Muscle of leg (tissue), 11 donors: ENCODE measurements around the gene PARVB. TPM values are rescaled to one million over a fixed set of nuclear protein-coding genes. Genes with fewer than 3 reads are reported as not detected.
A peak's percentile ranks its signal among the peaks of the same experiment; 100 is the strongest.
"Not testable (repeated sequence)": the region's sequence is repeated elsewhere in the genome, so short reads cannot be mapped to it uniquely, and the experiment has no call there.

Experiments
- DNase-seq: peaks from one replicate; pipeline ENCODE4 v3.0.0; 2013
- H3K27ac ChIP-seq: one replicate; pipeline ENCODE4 v1.5.1; 2013; ENCODE audit warnings: mild to moderate bottlenecking, low read length, control low read depth
- H3K27me3 ChIP-seq: one replicate; pipeline ENCODE4 v1.6.1; 2013; ENCODE audit warnings: low read length; ENCODE audit not compliant: control insufficient read depth, insufficient read depth
- H3K36me3 ChIP-seq: one replicate; pipeline ENCODE4 v1.6.1; 2013; ENCODE audit warnings: low read length; ENCODE audit not compliant: control insufficient read depth, insufficient read depth
- H3K4me1 ChIP-seq: one replicate; pipeline ENCODE4 v1.6.1; 2013; ENCODE audit warnings: low read length; ENCODE audit not compliant: control insufficient read depth, insufficient read depth
- H3K4me3 ChIP-seq: one replicate; pipeline ENCODE4 v1.5.1; 2013; ENCODE audit warnings: low read length, control low read depth
- H3K9me3 ChIP-seq: replicated peaks from 2 replicates; pipeline ENCODE4 v1.6.1; 2013; ENCODE audit warnings: low read depth, low read length; ENCODE audit not compliant: control insufficient read depth
- WGBS: methylation state at CpG from one replicate; pipeline ENCODE4 v1.1.5; 2013; ENCODE audit warnings: missing lambda C conversion rate; ENCODE audit not compliant: insufficient coverage; 5-methylcytosine and 5-hydroxymethylcytosine counted together
- polyA plus RNA-seq, 8 donors: library from polyadenylated mRNA; unstranded; fragments of 120-200 nt; gene quantifications; one replicate each; pipeline versions ENCODE4 v1.2.1 to v1.2.3, GENCODE V29; 2013; ENCODE audit warnings: inconsistent platforms in 1 of 8, low replicate concordance in 1 of 8; ENCODE audit not compliant: insufficient read length in 8 of 8, insufficient read depth in 1 of 8
- total RNA-seq: library from RNA; stranded (reverse); fragments of 120-200 nt; gene quantifications from one replicate; pipeline ENCODE4 v1.2.4, GENCODE V29; 2013

Gene PARVB
- total and polyA plus RNA-seq, 9 donors: 31.5 to 52.0 (median 43.8) TPM

DNA sequence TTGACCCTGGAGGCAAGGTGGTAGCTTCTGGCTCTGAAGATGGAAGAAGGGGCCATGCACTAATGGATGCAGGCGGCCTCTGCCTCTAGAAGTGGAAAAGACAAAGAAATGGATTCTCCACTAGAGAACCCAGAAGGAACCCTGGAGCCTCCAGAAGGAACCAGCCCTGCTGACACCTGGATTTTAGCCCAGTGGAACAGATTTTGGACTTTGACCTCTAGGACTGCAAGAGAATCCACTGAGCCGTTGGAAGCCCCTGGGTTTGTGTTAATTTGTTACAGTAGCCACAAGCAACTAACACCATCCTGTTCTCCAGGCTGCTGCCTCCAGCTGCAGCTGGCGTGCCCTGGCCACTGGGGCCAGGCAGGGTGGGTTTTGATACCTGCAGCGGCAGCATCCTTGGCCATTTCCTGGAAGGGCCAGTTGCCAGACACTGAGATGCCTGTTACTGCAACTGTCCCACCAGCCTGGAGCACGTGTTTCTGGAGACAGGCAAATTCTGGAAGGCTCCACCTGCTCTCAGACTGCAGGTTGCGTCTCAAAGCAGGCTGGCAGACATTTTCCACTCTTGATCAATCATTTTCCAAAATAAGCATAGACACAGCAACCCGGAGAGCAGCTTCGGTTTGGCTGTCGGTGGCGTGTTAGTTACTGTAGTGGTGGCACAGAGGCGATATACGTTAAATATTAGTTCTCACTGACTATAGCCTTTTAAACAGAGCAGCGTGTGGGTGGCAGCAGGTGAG is 79.8 kb downstream of the PARVB start:
- Histone ChIP-seq H3K4me3 (no peak overlapping the region), H3K27me3 (no peaks in the 10 kb centered on the region), H3K4me1 (peaks cover 7% of the 10 kb centered on the region), H3K36me3 (peaks cover 23% of the 10 kb centered on the region), H3K27ac (no peak overlapping the region), H3K9me3 (no peaks in the 10 kb centered on the region)
- DNase-seq: no peak
- 90% methylated on average over 7 of the region's 13 CpGs for WGBS

DNA sequence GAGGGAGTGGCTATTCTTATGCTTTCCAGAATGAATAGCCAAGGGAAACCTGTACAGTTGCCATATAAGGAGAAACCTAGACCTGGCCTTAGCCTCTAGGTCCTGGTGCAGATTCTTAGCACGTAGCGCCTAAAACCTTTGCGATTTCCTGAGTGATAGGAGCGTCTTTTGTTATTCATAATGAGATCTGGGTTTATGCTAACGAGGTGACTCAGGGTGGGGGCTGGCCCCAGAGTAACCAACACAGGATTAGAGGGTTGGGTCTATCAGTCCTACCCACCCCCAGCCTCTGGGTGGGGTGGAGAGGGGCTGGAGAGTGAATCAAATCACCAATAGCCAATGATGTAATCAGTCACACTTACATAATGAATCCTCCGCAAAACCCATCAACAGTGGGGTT is 83.2 kb downstream of the PARVB start:
- no peaks in the 10 kb centered on the region for H3K27me3 ChIP-seq
- peaks cover 15% of the 10 kb centered on the region for H3K4me1 ChIP-seq
- peaks cover 19% of the 10 kb centered on the region for H3K36me3 ChIP-seq
- no peak overlapping the region for H3K4me3 ChIP-seq
- no peaks in the 10 kb centered on the region for H3K9me3 ChIP-seq
- no peak for DNase-seq
- 60% methylated on average over 4 of the region's 6 CpGs for WGBS
- no peak overlapping the region for H3K27ac ChIP-seq

DNA sequence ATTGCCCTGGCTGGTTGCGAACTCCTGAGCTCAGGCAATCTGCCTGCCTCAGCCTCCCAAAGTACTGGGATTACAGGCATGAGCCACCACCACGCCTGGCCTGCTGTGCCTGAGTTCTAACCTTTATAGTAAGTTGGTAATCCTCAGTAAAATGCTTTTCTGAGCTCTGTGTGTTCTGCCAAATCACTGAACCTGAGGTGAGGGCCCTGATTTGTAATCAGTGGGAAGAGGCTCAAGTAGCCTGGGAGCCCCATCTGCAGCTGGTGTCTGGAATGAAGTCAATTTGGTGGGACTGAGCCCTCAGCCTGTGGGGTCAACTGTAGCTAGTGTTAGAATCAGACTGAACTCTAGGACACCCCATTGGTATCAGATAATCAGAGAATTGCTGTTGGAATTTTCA is 84.0 kb downstream of the PARVB start:
- peaks cover 15% of the 10 kb centered on the region for H3K4me1 ChIP-seq
- no peak overlapping the region for H3K27ac ChIP-seq
- no peak for DNase-seq
- H3K4me3 ChIP-seq: no peak overlapping the region
- WGBS: 100% methylated on average over 1 of the region's 2 CpGs
- peaks cover 12% of the 10 kb centered on the region for H3K36me3 ChIP-seq
- H3K27me3 ChIP-seq: no peaks in the 10 kb centered on the region
- no peaks in the 10 kb centered on the region for H3K9me3 ChIP-seq

DNA sequence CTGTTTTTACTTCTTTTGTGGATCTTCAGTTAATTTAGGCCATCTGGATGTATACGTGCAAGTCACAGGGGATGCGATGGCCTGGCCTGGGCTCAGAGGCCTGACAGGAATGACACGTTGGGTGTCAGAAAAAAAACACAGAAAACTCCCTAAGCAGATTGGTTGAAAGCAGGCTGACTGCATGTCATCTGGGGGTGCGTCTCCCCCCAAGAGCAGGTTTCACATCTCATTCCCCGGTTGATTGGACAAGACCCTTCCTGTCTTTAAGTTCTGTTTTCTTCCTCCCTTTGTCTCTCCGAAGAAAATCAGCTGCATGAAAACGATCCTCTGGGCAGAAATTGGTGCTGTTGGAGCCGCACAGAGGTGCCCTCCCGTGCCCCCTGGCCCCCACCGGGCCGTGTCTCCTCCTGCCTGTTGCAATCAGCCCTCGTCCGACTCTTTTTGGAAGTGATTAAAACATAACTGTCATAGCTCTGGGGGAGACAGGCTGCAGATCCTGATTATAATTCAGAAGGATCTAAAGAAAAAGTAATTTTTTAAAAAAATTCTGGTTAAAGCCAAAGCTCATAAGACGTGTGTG is 84.8 kb downstream of the PARVB start:
- 45% methylated on average over 9 of the region's 14 CpGs for WGBS
- H3K4me1 ChIP-seq: peaks cover 15% of the 10 kb centered on the region
- peak; percentile 59 for DNase-seq
- H3K27me3 ChIP-seq: no peaks in the 10 kb centered on the region
- H3K36me3 ChIP-seq: peaks cover 9% of the 10 kb centered on the region
- no peaks in the 10 kb centered on the region for H3K9me3 ChIP-seq
- no peak overlapping the region for H3K4me3 ChIP-seq
- no peak overlapping the region for H3K27ac ChIP-seq

DNA sequence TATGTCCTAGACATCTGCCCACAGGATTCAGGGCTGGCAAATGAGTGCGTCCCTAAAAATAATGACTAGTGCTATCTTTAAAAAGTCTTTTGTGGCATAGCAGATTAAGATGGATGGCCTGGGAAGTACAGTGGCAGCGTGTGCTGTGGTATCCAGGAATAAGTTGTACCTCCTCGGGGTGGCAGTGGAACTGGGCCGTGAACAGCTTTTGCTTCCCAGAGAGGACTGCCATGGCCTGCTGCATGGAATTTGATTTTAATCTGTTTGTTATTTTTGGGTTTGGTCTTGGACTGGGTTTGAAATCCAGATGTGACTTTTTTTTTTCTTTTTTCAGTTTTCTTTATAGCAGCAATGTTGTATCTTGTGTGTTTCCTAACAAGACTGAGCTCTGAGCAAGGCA is 85.3 kb downstream of the PARVB start:
- Histone ChIP-seq H3K4me1 (peaks cover 15% of the 10 kb centered on the region), H3K4me3 (no peak overlapping the region), H3K27me3 (no peaks in the 10 kb centered on the region), H3K27ac (no peak overlapping the region), H3K36me3 (peaks cover 4% of the 10 kb centered on the region), H3K9me3 (no peaks in the 10 kb centered on the region)
- WGBS: 82% methylated on average over 2 of the region's 4 CpGs
- DNase-seq: no peak

DNA sequence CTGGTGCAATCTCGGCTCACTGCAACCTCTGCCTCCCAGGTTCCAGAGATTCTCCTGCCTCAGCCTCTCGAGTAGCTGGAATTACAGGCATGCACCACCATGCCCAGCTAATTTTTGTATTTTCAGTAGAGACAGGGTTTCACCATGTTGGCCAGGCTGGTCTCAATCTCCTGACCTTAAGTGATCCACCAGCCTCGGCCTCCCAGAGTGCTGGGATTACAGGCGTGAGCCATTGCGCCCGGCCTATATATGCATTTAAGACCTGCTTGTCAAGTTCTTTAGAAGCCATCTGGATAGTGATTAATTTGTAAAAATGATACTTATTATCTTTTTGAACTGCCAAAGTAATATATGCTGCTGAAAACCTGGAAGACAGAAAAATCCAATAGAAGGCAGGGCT is 86.6 kb downstream of the PARVB start:
- peaks cover 15% of the 10 kb centered on the region for H3K4me1 ChIP-seq
- DNase-seq, H3K4me3 ChIP-seq, H3K9me3 ChIP-seq, H3K36me3 ChIP-seq, H3K27me3 ChIP-seq, H3K27ac ChIP-seq: not testable (repeated sequence)
- 85% methylated on average over 2 of the region's 6 CpGs for WGBS

DNA sequence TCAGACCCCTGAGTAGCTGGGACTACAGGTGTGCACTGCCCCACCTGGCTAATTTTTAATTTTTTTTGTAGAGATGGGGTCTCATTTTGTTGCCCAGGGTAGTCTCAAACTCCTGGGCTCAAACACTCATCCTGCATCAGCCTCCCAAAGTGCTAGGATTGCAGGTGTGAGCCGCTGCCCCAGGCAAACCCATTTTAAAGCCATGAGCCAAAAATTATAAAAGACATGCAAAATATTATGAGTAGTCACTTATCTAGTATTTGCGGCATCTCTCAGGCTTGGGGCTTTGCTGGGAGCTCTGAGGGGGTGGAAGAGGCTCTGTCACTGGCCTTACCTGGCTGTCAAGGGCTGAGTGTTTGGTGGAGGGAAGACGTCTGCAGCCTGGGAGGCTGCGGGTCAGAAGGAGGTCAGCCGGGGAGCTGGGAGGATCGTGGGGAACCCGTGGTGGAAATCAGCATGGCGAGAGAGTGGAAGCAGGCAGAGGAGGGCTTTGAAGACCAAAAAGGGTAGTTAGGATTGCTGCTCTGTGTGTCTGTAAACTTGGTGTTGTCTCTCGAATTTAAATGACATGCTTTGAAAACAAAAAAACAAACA is 87.6 kb downstream of the PARVB start:
- Histone ChIP-seq H3K36me3 (no peaks in the 10 kb centered on the region), H3K27ac (no peak overlapping the region), H3K4me3 (no peak overlapping the region), H3K4me1 (peaks cover 15% of the 10 kb centered on the region), H3K27me3 (no peaks in the 10 kb centered on the region), H3K9me3 (no peaks in the 10 kb centered on the region)
- DNase-seq: no peak
- WGBS: 60% methylated on average over 7 of the region's 9 CpGs

DNA sequence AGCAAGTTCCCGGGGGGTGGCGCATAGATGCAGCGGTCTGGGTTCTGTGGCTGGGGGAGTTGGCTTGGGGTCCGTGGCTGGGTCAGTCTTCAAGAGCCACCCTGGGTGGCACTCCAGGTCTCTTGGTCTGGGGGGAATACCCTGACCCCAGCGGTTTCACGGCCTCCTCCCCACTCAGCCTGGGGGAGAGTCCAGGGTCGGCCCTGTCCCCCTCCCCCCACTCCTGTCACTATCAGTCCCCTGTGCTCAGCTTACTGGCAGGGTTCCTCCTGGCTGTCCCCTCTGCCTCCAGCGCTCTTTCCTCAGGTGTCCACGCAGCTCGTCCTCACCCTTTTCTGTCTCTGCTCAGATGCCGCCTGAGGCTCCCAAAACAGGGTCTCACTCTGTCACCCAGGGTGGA is 88.1 kb downstream of the PARVB start:
- WGBS: 71% methylated on average over 7 of the region's 11 CpGs
- peaks cover 15% of the 10 kb centered on the region for H3K4me1 ChIP-seq
- DNase-seq: no peak

DNA sequence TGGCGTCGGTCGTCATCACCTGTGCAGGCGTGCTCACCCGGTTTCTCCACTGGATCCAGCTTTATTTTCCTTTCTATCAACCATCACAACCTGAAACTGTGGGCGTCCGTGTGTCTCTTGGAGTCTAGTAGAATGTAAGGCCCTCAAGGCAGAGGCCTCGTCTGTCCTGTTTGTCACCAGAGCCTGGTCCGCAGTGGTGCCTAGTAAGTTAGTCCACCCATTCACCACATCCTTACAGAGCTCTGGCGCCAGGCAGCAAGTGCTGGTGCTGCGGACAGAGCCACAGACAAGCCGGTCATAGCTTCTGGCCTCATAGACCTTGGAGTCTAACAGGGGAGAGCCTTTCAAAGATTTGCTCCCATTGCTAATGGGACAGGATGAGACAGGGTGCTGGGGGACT is 92.2 kb downstream of the PARVB start:
- no peaks in the 10 kb centered on the region for H3K27me3 ChIP-seq
- no peaks in the 10 kb centered on the region for H3K4me1 ChIP-seq
- H3K36me3 ChIP-seq: peaks cover 9% of the 10 kb centered on the region
- no peak for DNase-seq
- H3K9me3 ChIP-seq: peaks cover 4% of the 10 kb centered on the region
- WGBS: 83% methylated on average over 5 of the region's 12 CpGs
- H3K27ac ChIP-seq: no peak overlapping the region
- H3K4me3 ChIP-seq: no peak overlapping the region

More for the DNA sequence above, 88.1 kb downstream of the PARVB start:
- H3K27me3 ChIP-seq: no peaks in the 10 kb centered on the region
- no peak overlapping the region for H3K4me3 ChIP-seq
- H3K27ac ChIP-seq: no peak overlapping the region
- no peaks in the 10 kb centered on the region for H3K36me3 ChIP-seq
- no peaks in the 10 kb centered on the region for H3K9me3 ChIP-seq

DNA sequence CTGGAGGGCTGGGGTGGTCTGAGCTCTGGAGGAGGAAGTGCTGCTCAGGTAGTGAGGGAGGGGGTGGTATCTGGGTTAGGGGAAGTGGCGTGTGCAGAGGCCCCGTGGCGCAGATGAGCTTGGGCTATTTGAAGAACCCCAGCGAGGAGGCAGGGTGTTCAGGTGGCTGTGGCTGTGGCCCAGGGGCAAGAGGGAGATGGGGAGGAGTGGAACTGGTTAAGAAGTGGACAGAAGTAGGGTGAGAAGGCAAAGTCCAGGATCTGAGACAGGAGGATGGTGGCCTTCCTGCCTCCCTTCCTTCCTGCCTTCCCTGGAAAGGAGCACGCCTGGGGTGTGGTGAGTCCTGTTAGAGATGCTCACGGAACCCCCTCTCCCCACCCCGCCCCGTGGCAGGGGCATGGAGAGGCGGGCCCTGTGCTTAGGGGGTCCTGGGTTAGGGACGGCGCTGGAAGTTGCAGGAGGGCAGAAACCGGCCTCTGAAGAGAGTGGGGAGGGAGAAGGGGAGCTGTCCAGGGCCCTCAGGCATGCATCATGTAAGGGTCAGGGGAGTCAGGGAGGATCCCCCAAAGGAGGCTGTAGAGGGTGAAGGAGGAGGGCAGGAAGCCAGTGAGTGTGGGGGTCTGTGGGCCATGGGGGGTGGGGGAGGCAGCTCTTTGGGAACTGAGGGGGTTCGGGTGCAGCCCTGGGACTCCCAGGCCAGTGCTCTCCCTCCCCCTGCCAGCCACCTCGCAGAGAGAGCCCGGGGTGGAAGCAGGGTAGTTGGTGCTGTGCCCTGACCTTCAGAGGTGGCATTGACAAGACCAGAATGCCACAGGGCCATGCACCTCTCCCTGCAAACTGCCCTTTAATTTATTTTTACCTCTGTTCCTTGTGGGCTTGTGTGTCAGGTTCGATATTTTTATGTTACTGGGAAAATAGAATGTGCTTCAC is 92.9 kb downstream of the PARVB start:
- Histone ChIP-seq H3K27ac (no peak overlapping the region), H3K9me3 (peaks cover 5% of the 10 kb centered on the region), H3K4me3 (no peak overlapping the region), H3K27me3 (no peaks in the 10 kb centered on the region), H3K36me3 (peaks cover 9% of the 10 kb centered on the region), H3K4me1 (no peaks in the 10 kb centered on the region)
- 82% methylated on average over 6 of the region's 16 CpGs for WGBS
- no peak for DNase-seq
